ENCODE data around the gene HDHD5. TPM values are rescaled to one million over a fixed set of nuclear protein-coding genes. Genes with fewer than 3 reads are reported as not detected.

HDHD5 gene
- total RNA-seq, 4 donors from 2014 or later, result 29.9 to 45.1 (median 38.8) TPM

DNA sequence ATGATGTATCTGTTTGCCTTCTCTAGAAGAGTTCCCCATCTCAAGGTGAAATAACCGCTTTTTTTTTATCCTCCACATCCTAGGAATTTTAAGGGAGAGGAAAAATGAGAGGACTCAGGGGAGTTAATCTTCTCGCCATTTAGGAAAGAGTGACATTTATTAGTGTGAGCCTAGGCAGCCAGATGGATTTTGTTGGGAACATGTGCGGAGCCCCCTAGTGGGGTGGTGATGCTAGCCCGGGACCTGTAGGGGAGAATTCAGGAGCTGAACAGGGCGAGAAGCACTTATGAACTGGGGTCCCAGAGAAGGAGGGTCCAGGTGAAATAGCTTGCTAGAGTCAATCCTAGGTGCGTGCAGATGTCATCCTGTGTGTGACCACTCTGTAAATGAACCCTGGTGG, 63.5 kb downstream of the HDHD5 start:
- intact Hi-C loops (cut with DNase I), result no loop called here
- 76% methylated on average over 6 of the region's 6 CpGs for WGBS
- no peaks in the 10 kb centered on the region for H3K4me1 ChIP-seq
- H3K9me3 ChIP-seq, result no peaks in the 10 kb centered on the region
- TF ChIP-seq POLR2A (IDR thresholded peaks at IDR 0.05; ENCODE audit: low read depth) (no peak), EP300 (IDR thresholded peaks at IDR 0.05) (no peak), POLR2AphosphoS5 (IDR thresholded peaks at IDR 0.05) (no peak)
- TF ChIP-seq, protein P1, sequence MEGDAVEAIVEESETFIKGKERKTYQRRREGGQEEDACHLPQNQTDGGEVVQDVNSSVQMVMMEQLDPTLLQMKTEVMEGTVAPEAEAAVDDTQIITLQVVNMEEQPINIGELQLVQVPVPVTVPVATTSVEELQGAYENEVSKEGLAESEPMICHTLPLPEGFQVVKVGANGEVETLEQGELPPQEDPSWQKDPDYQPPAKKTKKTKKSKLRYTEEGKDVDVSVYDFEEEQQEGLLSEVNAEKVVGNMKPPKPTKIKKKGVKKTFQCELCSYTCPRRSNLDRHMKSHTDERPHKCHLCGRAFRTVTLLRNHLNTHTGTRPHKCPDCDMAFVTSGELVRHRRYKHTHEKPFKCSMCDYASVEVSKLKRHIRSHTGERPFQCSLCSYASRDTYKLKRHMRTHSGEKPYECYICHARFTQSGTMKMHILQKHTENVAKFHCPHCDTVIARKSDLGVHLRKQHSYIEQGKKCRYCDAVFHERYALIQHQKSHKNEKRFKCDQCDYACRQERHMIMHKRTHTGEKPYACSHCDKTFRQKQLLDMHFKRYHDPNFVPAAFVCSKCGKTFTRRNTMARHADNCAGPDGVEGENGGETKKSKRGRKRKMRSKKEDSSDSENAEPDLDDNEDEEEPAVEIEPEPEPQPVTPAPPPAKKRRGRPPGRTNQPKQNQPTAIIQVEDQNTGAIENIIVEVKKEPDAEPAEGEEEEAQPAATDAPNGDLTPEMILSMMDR (IDR thresholded peaks at IDR 0.05), result no peak
- H3K36me3 ChIP-seq, result peaks cover 6 to 37% (median 28%) of the 10 kb centered on the region in 4 donors
- H3K27ac ChIP-seq (replicated peaks in 1 of 4), result no peak overlapping the region
- H3K4me3 ChIP-seq, result no peak overlapping the region
- no peaks in the 10 kb centered on the region for H3K27me3 ChIP-seq
- no peak for DNase-seq (ENCODE audit: extremely low spot score)

DNA sequence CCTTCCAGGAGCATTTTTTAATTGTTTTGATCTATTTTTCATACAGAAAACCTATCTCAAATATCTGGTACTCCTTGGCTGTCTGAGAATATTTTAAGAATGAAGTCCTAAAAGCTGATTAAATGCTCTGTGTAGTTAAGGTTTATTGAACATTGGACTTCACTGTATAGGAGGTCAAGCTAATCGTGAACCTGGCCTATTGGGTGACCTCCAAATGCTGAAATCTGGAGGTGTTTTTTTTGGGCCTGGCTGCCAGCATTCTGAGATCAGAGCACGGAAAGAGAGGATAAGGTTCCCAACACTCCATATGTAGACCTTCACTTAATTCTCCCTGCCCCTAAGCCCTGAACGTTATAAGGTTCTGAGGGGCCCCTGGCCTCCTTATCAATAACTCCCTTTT, 66.0 kb downstream of the HDHD5 start:
- Histone ChIP-seq H3K9me3 (no peaks in the 10 kb centered on the region), H3K4me3 (no peak overlapping the region), H3K27me3 (no peaks in the 10 kb centered on the region), H3K4me1 (no peaks in the 10 kb centered on the region), H3K36me3 (peaks cover 0 to 13% (median 6%) of the 10 kb centered on the region in 4 donors), H3K27ac (replicated peaks in 1 of 4) (no peak overlapping the region)
- TF ChIP-seq POLR2A (IDR thresholded peaks at IDR 0.05; ENCODE audit: low read depth) (no peak), POLR2AphosphoS5 (IDR thresholded peaks at IDR 0.05) (no peak)
- TF ChIP-seq, protein P1 (IDR thresholded peaks at IDR 0.05), result no peak
- intact Hi-C loops (cut with DNase I), result no loop called here
- DNase-seq (ENCODE audit: extremely low spot score), result no peak
- WGBS, result 76% methylated on average over 3 of the region's 3 CpGs

DNA sequence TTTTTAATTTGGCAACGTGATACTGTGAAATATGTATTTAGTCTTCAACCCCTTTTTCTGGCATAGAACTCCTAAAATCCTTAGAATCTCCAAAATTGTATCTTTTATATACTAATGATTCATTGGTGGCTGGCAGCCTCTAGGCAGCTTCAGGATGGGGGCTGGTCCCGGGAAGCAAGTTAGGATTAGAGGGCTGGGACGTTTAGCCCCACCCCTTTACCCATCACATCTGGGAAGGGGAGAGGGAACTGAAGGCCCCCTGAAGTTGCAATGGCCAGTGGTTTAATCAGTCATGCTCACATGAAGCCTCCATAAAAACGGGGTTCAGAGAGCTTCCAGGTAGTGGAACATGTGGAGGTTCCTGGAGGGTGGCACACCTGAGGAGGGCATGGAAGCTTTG, 67.2 kb downstream of the HDHD5 start:
- Histone ChIP-seq H3K27ac (replicated peaks in 1 of 4) (no peak overlapping the region), H3K27me3 (no peaks in the 10 kb centered on the region), H3K4me1 (peaks cover 6 to 10% (median 9%) of the 10 kb centered on the region in 4 donors), H3K4me3 (no peak overlapping the region), H3K9me3 (no peaks in the 10 kb centered on the region), H3K36me3 (peaks cover 0 to under 1% (median 0%) of the 10 kb centered on the region in 4 donors)
- DNase-seq (ENCODE audit: extremely low spot score), result no peak
- intact Hi-C loops (cut with DNase I), result no loop called here
- TF ChIP-seq, protein P1 (IDR thresholded peaks at IDR 0.05), result no peak
- no peak for TF ChIP-seq POLR2A (IDR thresholded peaks at IDR 0.05; ENCODE audit: low read depth)
- TF ChIP-seq EP300 (IDR thresholded peaks at IDR 0.05), result no peak
- no peak for TF ChIP-seq POLR2AphosphoS5 (IDR thresholded peaks at IDR 0.05)
- 48% methylated on average over 4 of the region's 4 CpGs for WGBS

DNA sequence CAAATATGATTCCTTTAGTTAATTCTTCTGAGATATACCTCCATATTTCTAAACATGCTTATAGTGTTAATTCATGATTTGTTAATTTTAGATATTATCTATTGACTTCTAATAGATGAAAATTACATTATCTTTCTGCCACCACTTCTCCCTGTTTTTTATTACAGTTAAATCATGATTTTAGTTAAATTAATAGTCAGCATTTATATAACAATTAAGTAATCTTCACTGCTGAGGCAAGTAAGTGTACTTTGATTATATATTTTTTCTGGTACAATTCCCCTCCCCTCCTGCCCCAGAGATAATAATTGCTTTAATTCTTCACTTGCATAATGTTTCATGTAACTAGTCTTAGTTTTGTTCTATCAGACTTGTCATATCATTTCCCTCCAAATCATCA, 68.5 kb downstream of the HDHD5 start:
- intact Hi-C loops (cut with DNase I), result no loop called here
- TF ChIP-seq POLR2AphosphoS5 (IDR thresholded peaks at IDR 0.05), result no peak
- TF ChIP-seq POLR2A (IDR thresholded peaks at IDR 0.05; ENCODE audit: low read depth), result no peak
- TF ChIP-seq, protein P1 (IDR thresholded peaks at IDR 0.05), result no peak
- TF ChIP-seq EP300 (IDR thresholded peaks at IDR 0.05), result no peak

More for the DNA sequence above, 68.5 kb downstream of the HDHD5 start:
- Histone ChIP-seq H3K9me3 (no peaks in the 10 kb centered on the region), H3K4me1 (peaks cover 6 to 23% (median 22%) of the 10 kb centered on the region in 4 donors), H3K36me3 (no peaks in the 10 kb centered on the region), H3K27ac (replicated peaks in 1 of 4) (no peak overlapping the region), H3K27me3 (peaks cover 0 to 4% (median under 1%) of the 10 kb centered on the region in 4 donors), H3K4me3 (no peak overlapping the region)
- no peak for DNase-seq (ENCODE audit: extremely low spot score)

Other genes starting within 250 kb of the HDHD5 start
- not detected for gene GAB4, start 151.1 kb downstream of the HDHD5 start, total RNA-seq
- gene IL17RA, start 74.3 kb downstream of the HDHD5 start, total RNA-seq, result 10 to 100 TPM in 3 of 4 donors, 1 to 10 TPM in 1; 8.7 to 16.2 (median 14.0) TPM
- under 1 TPM; 0.32 to 0.50 (median 0.41) TPM for gene TMEM121B, start 37.9 kb downstream of the HDHD5 start, total RNA-seq
- gene ADA2, start 60.2 kb upstream of the HDHD5 start, total RNA-seq, result 10 to 100 TPM in 2 of 4 donors, 1 to 10 TPM in 2; 4.9 to 24.7 (median 9.2) TPM
- gene CECR2, start 210.2 kb upstream of the HDHD5 start, total RNA-seq, result 1 to 10 TPM; 1.1 to 2.1 (median 1.3) TPM